GM21723 (cell line): ENCODE results near the gene TTBK2.

Source experiments
- ATAC-seq: cut with Tn5 transposase; IDR thresholded peaks from one replicate; pipeline ENCODE4 v1.9.1; 2021; ENCODE audit warnings: mild to moderate bottlenecking, moderate library complexity; ENCODE audit not compliant: unreplicated experiment

TTBK2 gene

GRCh38 chr15:42836251-42836650, 84.3 kb downstream of the TTBK2 start:
- no peak for ATAC-seq

- ATAC-seq = no peak
Measured at GRCh38 chr15:42832576-42832975, 88.0 kb downstream of the TTBK2 start.

- no peak for ATAC-seq
Measured at GRCh38 chr15:42826251-42826890, 94.2 kb downstream of the TTBK2 start.

- ATAC-seq = no peak
Measured at GRCh38 chr15:42825599-42825998, 95.0 kb downstream of the TTBK2 start.

- no peak for ATAC-seq
Measured at GRCh38 chr15:42820811-42821210, 99.8 kb downstream of the TTBK2 start.

- no peak for ATAC-seq
Measured at GRCh38 chr15:42819786-42820185, 100.8 kb downstream of the TTBK2 start.

- no peak for ATAC-seq
Measured at GRCh38 chr15:42811433-42811832, 109.1 kb downstream of the TTBK2 start.

- ATAC-seq = no peak
Measured at GRCh38 chr15:42808913-42809312, 111.7 kb downstream of the TTBK2 start.

- no peak for ATAC-seq
Measured at GRCh38 chr15:42805266-42805665, 115.3 kb downstream of the TTBK2 start.

- no peak for ATAC-seq
Measured at GRCh38 chr15:42804739-42805138, 115.8 kb downstream of the TTBK2 start.

- no peak for ATAC-seq
Measured at GRCh38 chr15:42803436-42803835, 117.1 kb downstream of the TTBK2 start.

GRCh38 chr15:42802168-42802567, 118.4 kb downstream of the TTBK2 start:
- no peak for ATAC-seq

- no peak for ATAC-seq
Measured at GRCh38 chr15:42800731-42801474, 119.7 kb downstream of the TTBK2 start.

- ATAC-seq = no peak
Measured at GRCh38 chr15:42798802-42799201, 121.8 kb downstream of the TTBK2 start.

- ATAC-seq = no peak
Measured at GRCh38 chr15:42796955-42797782, 123.4 kb downstream of the TTBK2 start.

- ATAC-seq = no peak
Measured at GRCh38 chr15:42788725-42789124, 131.9 kb downstream of the TTBK2 start.

GRCh38 chr15:42786978-42787377, 133.6 kb downstream of the TTBK2 start:
- ATAC-seq = no peak

GRCh38 chr15:42785569-42785968, 135.0 kb downstream of the TTBK2 start:
- no peak for ATAC-seq

GRCh38 chr15:42784705-42785104, 135.9 kb downstream of the TTBK2 start:
- no peak for ATAC-seq

- no peak for ATAC-seq
Measured at GRCh38 chr15:42782716-42783115, 137.9 kb downstream of the TTBK2 start.

GRCh38 chr15:42775416-42775815, 145.2 kb downstream of the TTBK2 start:
- no peak for ATAC-seq

GRCh38 chr15:42772901-42773300, 147.7 kb downstream of the TTBK2 start:
- no peak for ATAC-seq
